SK-N-SH (cell line): ENCODE data around the gene ZBED1.

Source experiments
- CTCF ChIP-seq: fragments of 200-600 bp; sonication (generic); IDR thresholded peaks from 2 replicates; pipeline ENCODE4 v1.6.1; 2017; ENCODE audit warnings: antibody characterized with exemption, mild to moderate bottlenecking, moderate library complexity
- EZH2phosphoT487 ChIP-seq: fragments of 200-600 bp; sonication (generic); IDR thresholded peaks from 2 replicates; pipeline ENCODE4 v1.6.1; 2017; ENCODE audit warnings: low read depth, mixed run types, mild to moderate bottlenecking, antibody characterized with exemption, moderate library complexity, borderline replicate concordance
- MAX ChIP-seq: IDR thresholded peaks from 2 replicates; pipeline ENCODE4 v1.4.0; 2012; ENCODE audit warnings: low read depth
- POLR2AphosphoS5 ChIP-seq: IDR thresholded peaks from 2 replicates; pipeline ENCODE4 v1.6.1; 2012; ENCODE audit warnings: low read depth, low read length
- RAD21 ChIP-seq: IDR thresholded peaks from 2 replicates; pipeline ENCODE4 v1.6.1; 2012; ENCODE audit warnings: mild to moderate bottlenecking, low read length
- RCOR1 ChIP-seq: fragments of 150-350 bp; IDR thresholded peaks from 2 replicates; pipeline ENCODE4 v1.6.1; 2017; ENCODE audit warnings: antibody characterized with exemption, low read length
- REST ChIP-seq: IDR thresholded peaks from 2 replicates; pipeline ENCODE4 v1.6.1; 2012; ENCODE audit warnings: mild to moderate bottlenecking, low read depth, low read length, moderate library complexity
- SMC3 ChIP-seq: IDR thresholded peaks from 2 replicates; pipeline ENCODE4 v1.6.1; 2012; ENCODE audit warnings: low read depth, low read length, improper control_type of control experiment
- USF1 ChIP-seq: IDR thresholded peaks from 2 replicates; pipeline ENCODE4 v1.4.0; 2012; ENCODE audit warnings: low read depth, borderline replicate concordance

GRCh38 chrX:2547736-2548135, 47.0 kb upstream of the ZBED1 start:
- no peak for TF ChIP-seq POLR2AphosphoS5
- no peak for TF ChIP-seq USF1
- TF ChIP-seq CTCF: no peak
- no peak for TF ChIP-seq RCOR1
- TF ChIP-seq EZH2phosphoT487: no peak
- no peak for TF ChIP-seq SMC3
- TF ChIP-seq MAX: no peak
- no peak for TF ChIP-seq REST
- no peak for TF ChIP-seq RAD21
